ENCODE data around the gene TAS2R30.

The TAS2R30 gene

GRCh38 chr12:11134305-11134704, at the start of gene TAS2R30:
TAS2R30 (minus strand) TSS chr12:11134644; CDS start chr12:11134244, 400 bp downstream.
- no peak for TF ChIP-seq CTCF (IDR thresholded peaks at IDR 0.05; ENCODE audit: low read depth, low read length)
- H3K36me3 ChIP-seq = no peaks in the 10 kb centered on the region; the same call in 1 of the 2 replicates
- no peaks in the 10 kb centered on the region for H3K27me3 ChIP-seq (ENCODE audit: insufficient read depth, low read depth, severe bottlenecking)
- no peak for DNase-seq
- no peaks in the 10 kb centered on the region for H3K9me3 ChIP-seq (ENCODE audit: severe bottlenecking)
- no peak within 1 kb of the TSS for H3K4me3 ChIP-seq (ENCODE audit: low read depth, low read length)
- no peak within 1 kb of the TSS for H3K27ac ChIP-seq

- Histone ChIP-seq H3K27ac (no peak overlapping the region), H3K36me3 (no peaks in the 10 kb centered on the region), H3K9me3 (ENCODE audit: severe bottlenecking) (no peaks in the 10 kb centered on the region), H3K27me3 (ENCODE audit: insufficient read depth, low read depth, severe bottlenecking) (no peaks in the 10 kb centered on the region), H3K4me3 (ENCODE audit: low read depth, low read length) (no peak overlapping the region)
- TF ChIP-seq CTCF (IDR thresholded peaks at IDR 0.05; ENCODE audit: low read depth, low read length) = no peak
- no peak for DNase-seq
Measured at GRCh38 chr12:11183011-11183410, 48.6 kb upstream of the TAS2R30 start.

GRCh38 chr12:11182529-11182928, 48.1 kb upstream of the TAS2R30 start:
- no peaks in the 10 kb centered on the region for H3K9me3 ChIP-seq (ENCODE audit: severe bottlenecking)
- no peak for TF ChIP-seq CTCF (IDR thresholded peaks at IDR 0.05; ENCODE audit: low read depth, low read length)
- H3K27me3 ChIP-seq (ENCODE audit: insufficient read depth, low read depth, severe bottlenecking) = no peaks in the 10 kb centered on the region
- no peak overlapping the region for H3K27ac ChIP-seq
- H3K36me3 ChIP-seq = no peaks in the 10 kb centered on the region
- H3K4me3 ChIP-seq (ENCODE audit: low read depth, low read length) = no peak overlapping the region
- DNase-seq = no peak

GRCh38 chr12:11178250-11178649, 43.8 kb upstream of the TAS2R30 start:
- TF ChIP-seq CTCF (IDR thresholded peaks at IDR 0.05; ENCODE audit: low read depth, low read length) = no peak
- no peak for DNase-seq
- H3K27ac ChIP-seq = no peak overlapping the region
- H3K9me3 ChIP-seq (ENCODE audit: severe bottlenecking) = no peaks in the 10 kb centered on the region
- no peaks in the 10 kb centered on the region; the same call in 1 of the 2 replicates for H3K36me3 ChIP-seq
- no peak overlapping the region for H3K4me3 ChIP-seq (ENCODE audit: low read depth, low read length)
- H3K27me3 ChIP-seq (ENCODE audit: insufficient read depth, low read depth, severe bottlenecking) = no peaks in the 10 kb centered on the region

GRCh38 chr12:11174022-11174421, 39.6 kb upstream of the TAS2R30 start:
- TF ChIP-seq CTCF (IDR thresholded peaks at IDR 0.05; ENCODE audit: low read depth, low read length) = no peak
- no peaks in the 10 kb centered on the region for H3K27me3 ChIP-seq (ENCODE audit: insufficient read depth, low read depth, severe bottlenecking)
- DNase-seq = no peak
- no peaks in the 10 kb centered on the region for H3K9me3 ChIP-seq (ENCODE audit: severe bottlenecking)
- H3K4me3 ChIP-seq (ENCODE audit: low read depth, low read length) = no peak overlapping the region
- no peak overlapping the region for H3K27ac ChIP-seq
- peaks cover 17% of the 10 kb centered on the region for H3K36me3 ChIP-seq

- Histone ChIP-seq H3K36me3 (peaks cover 24% of the 10 kb centered on the region), H3K4me3 (ENCODE audit: low read depth, low read length) (peak overlapping the region; percentile 95), H3K27me3 (ENCODE audit: insufficient read depth, low read depth, severe bottlenecking) (no peaks in the 10 kb centered on the region), H3K27ac (peak overlapping the region; percentile 98), H3K9me3 (ENCODE audit: severe bottlenecking) (no peaks in the 10 kb centered on the region)
- DNase-seq = no peak
- TF ChIP-seq CTCF (IDR thresholded peaks at IDR 0.05; ENCODE audit: low read depth, low read length) = no peak
Measured at GRCh38 chr12:11171969-11172675, 37.7 kb upstream of the TAS2R30 start.
